Adipose tissue (tissue), 3 donors: ENCODE results near the gene SYNJ2. TPM values are rescaled to one million over a fixed set of nuclear protein-coding genes. Genes with fewer than 3 reads are reported as not detected.
A peak's percentile ranks its signal among the peaks of the same experiment; 100 is the strongest.

ENCODE experiments used
- H3K27ac ChIP-seq: one replicate; pipeline ENCODE4 v1.5.1; 2013; ENCODE audit warnings: low read depth, low read length
- WGBS, 3 donors: extraction: QIAGEN DNeasy Blood & Tissue Kit; methylation state at CpG; one replicate each; pipeline ENCODE4 v1.1.7; 2013; 5-methylcytosine and 5-hydroxymethylcytosine counted together
- polyA plus RNA-seq, 3 donors: library from polyadenylated mRNA; stranded (reverse); fragments of 200-250 nt; gene quantifications; one replicate each; pipeline ENCODE4 v1.2.3, GENCODE V29; 2013
- donor health status: healthy with polysubstance abuse.
- donor health status: Bipolar disorder and iron deficiency.
- donor health status: healthy.

The SYNJ2 gene
- polyA plus RNA-seq, 3 donors = 2.6 to 6.0 (median 3.8) TPM

DNA sequence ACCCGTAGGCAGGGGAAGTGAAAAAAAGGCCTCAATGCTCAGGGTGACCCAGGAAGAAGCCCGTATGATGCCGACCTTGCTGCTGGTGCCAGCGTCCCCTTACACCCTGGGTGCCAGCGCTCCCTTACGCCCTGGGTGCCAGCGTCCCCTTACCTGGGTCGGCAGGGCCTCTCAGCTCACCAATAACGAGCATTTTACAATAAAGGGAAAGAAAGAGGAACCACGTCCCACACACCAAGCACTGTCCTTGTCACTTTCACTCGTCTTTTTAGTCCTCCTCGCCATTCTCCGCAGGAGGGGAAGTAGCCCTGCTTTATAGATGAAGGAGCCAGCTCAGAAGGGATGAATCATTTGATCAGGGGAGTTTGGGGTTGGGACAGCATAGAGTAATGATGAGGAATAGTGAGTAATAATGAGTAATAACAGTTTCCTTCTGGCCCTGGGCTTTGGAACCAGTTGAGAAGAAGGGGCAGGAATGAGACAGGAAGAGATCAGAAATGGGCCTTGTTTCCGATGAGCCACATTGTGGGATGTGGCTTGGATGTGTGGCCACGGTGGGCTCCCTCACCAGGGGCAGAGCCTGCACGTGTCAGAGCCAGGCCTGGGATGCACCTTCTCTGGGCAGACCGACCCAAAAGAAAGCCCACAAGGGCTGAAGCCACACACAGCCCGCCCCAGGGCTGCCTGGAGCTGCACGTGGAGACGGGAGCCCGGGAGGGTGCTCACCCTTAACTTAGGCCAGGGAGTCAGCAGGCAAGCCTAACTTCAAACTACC is 75.7 kb downstream of the SYNJ2 start:
- 70 to 93% (median 72%) methylated on average over 21 of the region's 21 CpGs for WGBS, 3 donors

DNA sequence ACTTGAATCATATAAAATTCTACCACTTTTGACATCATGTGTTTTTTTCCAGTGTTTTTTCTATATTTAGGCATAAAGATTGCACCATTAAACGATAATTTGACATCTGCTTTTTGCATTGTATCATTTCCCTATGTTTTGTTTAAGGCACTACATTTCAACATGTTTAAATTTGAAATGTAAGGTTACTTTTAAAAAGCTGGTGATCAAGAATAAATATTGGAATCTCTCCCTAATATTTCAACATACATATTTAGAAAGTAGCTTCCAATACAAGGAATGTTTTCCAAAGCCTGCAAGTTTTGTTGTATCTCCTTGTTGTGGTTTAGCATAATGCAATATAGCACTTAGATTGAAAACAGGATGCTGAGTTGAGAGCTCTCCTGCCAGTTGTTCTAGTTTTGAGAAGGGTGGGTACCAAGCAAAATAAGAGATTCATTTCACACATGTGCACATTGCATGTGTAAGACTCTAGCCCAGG is 76.5 kb downstream of the SYNJ2 start:
- WGBS, 3 donors = 2 to 23% (median 22%) methylated on average over 1 of the region's 1 CpG

More for the DNA sequence above, 75.7 kb downstream of the SYNJ2 start:
- no peak overlapping the region for H3K27ac ChIP-seq

DNA sequence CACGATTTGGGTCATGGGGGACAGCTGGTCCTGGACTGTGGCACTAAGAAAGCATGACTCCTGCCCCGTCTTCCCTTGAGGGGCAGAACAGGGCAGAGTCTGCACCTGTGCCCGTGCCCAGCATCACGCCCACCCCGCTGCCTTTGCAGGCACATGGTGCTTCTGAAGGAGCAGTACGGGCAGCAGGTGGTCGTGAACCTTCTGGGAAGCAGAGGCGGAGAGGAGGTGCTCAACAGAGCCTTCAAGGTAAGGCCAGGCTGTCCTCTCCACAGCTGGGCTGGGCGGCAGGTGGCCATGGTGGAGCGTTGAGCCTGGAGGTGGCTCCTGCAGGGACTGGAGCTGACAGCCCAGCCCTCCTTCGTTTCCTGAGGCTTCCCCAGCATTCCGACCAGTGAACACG is 77.4 kb downstream of the SYNJ2 start:
- 95 to 97% (median 95%) methylated on average over 13 of the region's 13 CpGs for WGBS, 3 donors
- H3K27ac ChIP-seq = no peak overlapping the region

More for the DNA sequence above, 76.5 kb downstream of the SYNJ2 start:
- H3K27ac ChIP-seq = no peak overlapping the region

DNA sequence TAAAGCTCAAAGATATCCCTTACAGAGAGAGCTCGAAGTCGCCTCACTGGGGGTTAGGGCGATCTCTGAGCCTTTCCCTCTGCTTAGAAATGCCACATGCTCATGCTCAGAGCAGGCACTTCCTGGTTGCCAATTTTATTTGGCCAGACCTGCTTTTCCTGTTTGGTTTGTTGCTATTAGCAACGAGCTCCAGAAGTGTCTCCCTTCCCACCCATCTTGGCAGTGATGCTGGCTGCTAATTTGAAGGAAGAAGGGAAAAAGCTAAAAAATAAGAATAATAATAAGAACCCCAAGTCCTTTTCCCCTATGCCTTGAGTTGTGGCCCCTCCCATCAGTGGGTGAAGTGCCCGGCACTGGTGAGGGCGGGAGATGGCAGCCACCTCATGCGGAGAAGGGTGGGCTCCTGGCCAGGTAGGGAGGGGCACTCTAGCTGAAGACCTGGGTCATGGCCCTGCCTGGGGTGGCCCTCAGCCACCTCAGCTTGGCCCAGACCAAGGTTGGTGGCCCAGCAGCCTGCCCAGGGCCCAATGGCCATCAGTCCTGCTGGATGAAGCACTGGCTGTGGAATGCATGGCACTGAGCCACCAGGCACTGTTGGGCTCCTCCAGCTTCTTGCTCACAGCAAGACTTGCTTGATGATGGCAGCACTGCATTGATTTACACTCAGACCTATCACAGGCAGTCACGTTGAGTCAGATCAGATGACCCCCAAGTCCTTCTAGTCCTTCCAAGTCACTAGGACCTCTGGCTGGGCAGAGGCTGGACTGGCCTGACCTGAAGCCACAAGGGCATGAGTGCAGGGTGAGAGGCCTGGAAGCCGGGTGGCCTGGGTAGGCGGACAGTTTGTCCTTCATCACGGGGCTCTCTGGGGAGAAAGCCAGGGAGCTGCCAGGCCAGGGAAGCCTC is 79.0 kb downstream of the SYNJ2 start:
- 44 to 65% (median 56%) methylated on average over 11 of the region's 11 CpGs for WGBS, 3 donors
- peak overlapping the region; percentile 11 for H3K27ac ChIP-seq

DNA sequence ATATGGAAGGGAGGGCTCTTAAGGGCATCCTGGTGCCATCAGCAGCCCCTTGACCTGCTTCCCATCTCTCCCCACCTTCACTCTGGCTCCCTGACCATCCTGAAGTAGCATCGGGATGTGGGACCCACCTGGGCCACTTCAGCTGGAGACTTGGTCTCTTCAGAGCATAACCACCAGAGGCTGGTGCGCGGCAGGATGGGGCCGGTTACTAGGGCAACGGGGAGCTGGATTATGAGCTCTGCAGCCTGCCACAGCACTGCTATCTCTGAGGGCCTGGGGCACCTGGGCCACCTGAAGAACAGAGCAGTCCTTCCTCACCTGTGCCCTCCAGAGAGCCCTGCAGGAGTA is 79.7 kb downstream of the SYNJ2 start:
- no peak overlapping the region for H3K27ac ChIP-seq
- 86 to 96% (median 93%) methylated on average over 5 of the region's 5 CpGs for WGBS, 3 donors

DNA sequence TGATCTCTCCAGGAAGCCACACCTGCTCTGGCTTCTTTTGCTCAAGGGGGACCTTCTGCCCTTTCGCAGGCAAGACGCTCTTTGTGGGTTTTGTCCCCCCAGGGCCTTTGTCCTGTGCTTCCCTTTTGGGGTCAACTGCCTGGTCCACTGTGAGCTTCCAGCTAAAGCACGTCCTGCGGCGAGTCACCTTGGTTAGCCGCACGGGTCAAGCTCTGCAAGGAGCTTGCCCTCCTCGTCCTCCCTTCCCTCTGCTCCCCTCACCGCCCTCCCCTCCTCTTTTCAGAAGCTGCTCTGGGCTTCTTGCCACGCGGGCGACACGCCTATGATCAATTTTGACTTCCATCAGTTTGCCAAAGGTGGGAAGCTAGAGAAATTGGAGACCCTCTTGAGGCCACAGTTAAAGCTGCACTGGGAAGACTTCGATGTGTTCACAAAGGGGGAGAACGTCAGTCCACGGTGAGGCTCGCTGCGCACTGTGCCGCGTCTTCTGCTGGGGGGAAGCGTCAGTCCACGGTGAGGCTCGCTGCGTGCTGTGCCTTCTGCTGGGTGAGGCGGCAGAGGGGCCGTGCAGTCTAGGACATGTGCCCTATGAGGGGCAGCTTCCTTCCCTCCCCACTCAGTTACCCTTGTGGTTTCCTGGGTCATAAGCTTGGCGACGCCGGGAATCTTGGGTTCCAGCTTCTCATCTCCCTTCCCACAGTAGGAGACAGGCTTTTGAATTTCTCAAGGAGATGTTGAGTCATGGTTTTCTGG is 80.2 kb downstream of the SYNJ2 start:
- WGBS, 3 donors = 87 to 97% (median 92%) methylated on average over 29 of the region's 29 CpGs
- no peak overlapping the region for H3K27ac ChIP-seq

DNA sequence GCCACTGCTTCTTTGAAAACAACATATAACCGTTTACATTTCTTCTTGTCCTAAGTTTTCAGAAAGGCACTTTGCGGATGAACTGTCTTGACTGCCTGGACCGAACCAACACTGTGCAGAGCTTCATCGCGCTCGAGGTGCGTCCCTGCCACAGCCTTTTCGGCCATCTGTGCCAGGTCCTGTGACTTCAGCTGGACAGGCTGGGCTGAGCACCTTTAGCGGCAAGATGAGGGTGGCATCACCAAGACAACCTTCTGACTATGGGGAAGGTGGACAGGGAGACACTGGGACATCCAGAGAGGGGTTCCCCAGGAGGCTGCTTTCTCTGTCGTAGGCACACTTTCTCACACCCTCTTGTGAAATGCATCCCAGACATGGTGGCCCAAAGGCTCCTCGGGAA is 82.1 kb downstream of the SYNJ2 start:
- 94 to 96% (median 95%) methylated on average over 11 of the region's 11 CpGs for WGBS, 3 donors
- no peak overlapping the region for H3K27ac ChIP-seq

DNA sequence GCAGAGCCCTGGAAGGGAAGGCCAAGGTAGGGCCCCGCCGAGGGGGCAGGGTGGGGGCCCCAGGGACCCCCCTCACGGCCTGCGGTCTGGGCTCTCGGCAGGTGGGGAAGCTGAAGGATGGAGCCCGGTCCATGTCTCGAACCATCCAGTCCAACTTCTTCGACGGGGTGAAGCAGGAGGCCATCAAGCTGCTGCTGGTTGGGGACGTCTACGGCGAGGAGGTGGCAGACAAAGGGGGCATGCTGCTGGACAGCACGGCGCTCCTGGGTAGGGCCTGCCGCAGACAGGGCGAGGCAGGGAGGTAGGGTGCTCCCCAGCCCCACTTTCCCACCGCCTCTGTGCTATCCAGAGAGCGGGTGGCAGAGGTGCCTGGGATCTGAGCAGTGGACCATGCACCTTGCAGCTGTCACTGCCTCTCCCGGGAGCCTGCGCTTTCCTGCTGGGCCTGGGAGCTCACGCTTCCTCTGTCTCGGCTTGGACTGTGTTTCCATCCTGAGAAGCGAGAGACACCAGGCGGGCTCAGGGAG is 83.1 kb downstream of the SYNJ2 start:
- WGBS, 3 donors = 88 to 94% (median 93%) methylated on average over 24 of the region's 24 CpGs

DNA sequence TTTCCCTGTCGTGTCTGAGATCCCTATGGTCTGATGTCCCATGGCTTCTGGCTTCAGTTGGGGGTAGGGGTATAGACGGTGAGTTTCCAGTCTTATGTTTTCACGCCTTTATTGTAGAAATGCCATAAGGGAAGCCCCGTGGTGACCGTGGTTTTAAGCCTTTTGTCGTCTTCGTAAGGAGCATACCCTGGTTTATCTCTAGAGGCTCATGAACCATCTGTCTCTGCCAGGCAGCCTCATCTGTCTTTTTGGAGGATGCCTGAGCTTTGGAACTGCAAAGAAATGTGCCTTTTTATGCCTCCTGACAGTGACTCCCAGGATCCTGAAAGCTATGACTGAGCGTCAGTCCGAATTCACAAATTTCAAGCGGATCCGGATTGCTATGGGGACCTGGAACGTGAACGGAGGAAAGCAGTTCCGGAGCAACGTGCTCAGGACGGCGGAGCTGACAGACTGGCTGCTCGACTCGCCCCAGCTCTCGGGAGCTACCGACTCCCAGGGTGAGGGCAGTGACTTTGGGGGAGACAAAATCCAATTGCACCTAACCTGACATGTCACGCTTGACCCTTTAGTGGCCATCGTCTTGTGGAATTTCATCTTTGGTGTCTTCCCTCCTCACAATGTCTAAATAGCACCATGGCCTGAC is 84.6 kb downstream of the SYNJ2 start:
- no peak overlapping the region for H3K27ac ChIP-seq
- whole genome bisulfite sequencing, 3 donors = 89 to 94% (median 92%) methylated on average over 23 of the region's 23 CpGs

More for the DNA sequence above, 83.1 kb downstream of the SYNJ2 start:
- no peak overlapping the region for H3K27ac ChIP-seq

DNA sequence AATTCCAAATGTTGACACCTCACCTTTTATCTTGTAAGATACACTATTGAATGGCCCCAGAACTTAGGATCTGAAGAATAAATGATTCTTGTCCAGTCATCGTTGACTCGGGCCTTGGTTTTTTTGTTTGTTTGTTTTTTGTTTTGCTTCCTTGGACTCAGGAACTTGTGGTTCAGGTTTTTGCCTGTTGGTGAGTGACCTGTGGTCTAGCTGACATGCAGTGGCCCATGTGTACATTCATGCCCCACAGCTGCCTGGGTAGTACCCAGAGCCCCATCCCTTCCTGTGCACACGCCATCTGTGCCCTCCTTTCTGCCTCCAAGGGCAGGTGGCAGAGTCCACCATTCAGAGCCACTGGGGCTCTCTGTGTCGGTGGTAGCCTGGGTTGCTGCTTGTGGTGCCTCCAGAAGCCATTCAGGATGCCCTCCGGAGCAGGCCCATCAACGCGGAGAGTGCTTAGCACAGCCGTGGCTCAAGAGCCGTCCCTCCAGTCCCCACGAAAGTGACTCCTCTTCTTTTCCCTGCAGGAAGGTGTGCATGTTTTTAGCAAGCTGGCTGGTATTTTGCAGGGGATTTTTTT is 85.9 kb downstream of the SYNJ2 start:
- no peak overlapping the region for H3K27ac ChIP-seq
- 90 to 94% (median 91%) methylated on average over 10 of the region's 10 CpGs for WGBS, 3 donors

DNA sequence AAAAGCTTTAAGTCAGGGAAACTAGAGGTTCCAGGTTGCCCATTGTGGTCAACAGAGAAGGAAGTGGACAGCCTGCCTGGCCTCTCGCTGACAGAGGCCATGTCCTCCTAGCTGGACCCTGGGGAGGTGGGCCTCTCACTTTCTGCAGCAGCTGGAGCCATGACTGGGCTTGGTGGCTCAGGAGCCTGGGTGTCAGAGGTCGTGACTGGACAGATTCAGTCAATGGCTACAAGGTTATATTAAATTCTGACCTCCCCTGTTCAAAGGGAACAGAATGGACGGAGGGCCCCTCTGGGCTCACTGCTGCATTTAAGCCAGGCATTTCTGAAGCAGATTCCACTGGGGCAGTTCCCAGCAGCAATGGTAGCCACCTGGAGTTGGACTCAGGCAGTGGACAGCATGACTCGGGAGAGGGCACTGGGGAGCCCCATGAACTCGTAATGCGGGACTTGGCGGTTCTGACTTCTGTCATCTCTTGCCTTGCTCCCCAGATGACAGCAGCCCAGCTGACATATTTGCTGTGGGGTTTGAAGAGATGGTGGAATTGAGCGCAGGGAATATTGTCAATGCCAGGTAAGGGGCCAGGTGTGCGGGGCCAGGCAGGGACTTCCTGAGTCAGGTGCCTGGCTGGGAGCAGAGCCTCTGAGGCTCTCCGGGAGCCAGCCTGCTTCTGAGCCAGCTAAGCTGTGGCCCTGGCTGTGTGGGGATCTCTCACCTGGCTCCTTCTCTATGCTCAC is 86.7 kb downstream of the SYNJ2 start:
- 84 to 92% (median 89%) methylated on average over 10 of the region's 10 CpGs for whole genome bisulfite sequencing, 3 donors
- H3K27ac ChIP-seq = no peak overlapping the region

DNA sequence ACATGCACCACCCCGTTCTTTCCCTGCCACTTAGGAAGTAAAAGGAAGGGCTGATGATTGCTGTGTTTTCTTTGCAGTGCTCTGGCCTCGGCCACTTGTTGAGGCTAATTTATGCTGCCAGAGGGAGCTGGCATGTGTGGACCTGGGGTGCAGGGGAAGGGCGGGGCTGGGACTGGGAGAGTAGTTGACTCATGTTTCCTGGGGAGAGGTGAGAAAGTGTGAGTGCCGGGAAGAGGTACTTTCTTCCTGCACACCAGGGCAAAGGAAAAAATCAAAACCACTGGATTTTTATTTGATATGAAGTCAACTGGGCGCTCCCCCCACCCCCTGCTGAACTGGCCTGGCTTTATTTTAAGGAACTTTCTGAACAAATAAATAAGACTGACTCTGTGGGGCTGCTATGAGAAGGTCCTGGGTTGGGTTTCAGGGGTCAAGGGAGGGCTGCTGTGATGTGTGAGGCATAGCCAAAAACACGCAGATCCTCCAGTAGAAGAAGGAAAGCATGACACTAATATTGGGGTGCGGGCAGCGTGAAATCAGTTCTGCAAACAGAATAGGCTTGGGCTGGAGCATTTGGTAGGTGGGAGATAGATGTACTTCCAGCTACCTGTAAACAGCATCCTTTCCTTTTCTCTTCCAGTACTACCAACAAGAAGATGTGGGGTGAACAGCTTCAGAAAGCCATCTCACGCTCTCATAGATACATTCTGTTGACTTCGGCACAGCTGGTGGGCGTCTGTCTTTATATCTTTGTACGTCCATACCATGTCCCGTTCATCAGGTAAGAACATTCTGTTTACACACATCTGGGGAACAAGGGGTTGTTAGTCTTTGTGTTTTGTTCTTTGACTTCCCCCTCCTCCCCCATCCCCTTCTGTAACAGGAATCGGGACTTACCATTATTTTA is 87.5 kb downstream of the SYNJ2 start:
- WGBS, 3 donors = 73 to 80% (median 74%) methylated on average over 14 of the region's 14 CpGs
- H3K27ac ChIP-seq = no peak overlapping the region

DNA sequence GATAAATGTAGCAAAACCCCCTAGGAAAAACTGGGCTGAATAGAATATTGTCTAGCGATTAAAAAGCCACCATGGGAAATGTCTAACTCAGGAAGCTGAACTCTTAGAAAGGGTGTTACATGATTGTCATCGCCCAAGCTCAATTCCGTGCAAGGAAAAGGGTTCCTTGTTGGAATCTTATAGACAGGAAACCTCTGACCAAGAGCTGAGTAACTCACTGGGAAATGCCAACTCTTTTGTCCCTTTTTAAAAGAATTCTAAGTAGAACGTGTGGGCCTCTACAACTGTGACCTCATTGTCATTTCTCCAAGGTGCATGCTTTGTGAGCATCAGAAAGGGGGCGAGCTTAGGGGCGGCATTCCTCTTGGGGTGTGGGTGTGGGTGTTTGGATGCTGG is 88.1 kb downstream of the SYNJ2 start:
- H3K27ac ChIP-seq = no peak overlapping the region
- WGBS, 3 donors = 78 to 86% (median 81%) methylated on average over 6 of the region's 6 CpGs

DNA sequence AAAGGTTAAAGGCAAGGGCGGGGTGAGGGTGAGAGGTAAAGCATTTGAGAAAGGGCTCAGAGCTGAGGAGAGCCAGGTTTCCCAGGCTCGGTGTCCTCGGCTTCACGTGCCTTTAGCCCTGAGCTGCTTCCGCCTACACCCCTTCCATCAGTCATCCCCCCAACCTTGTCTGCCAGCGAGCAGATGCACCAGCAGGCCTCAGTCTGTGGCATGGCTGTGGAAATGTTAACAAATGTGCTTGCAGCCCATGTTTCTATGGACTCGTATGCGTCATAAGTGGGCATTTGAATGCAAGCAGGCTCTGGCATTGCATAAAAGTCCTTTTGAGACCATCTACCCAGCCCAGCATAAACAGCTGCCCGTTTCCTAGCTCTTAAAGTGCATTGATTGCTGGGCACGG is 88.8 kb downstream of the SYNJ2 start:
- no peak overlapping the region for H3K27ac ChIP-seq
- WGBS, 3 donors = 96 to 100% (median 97%) methylated on average over 10 of the region's 10 CpGs

DNA sequence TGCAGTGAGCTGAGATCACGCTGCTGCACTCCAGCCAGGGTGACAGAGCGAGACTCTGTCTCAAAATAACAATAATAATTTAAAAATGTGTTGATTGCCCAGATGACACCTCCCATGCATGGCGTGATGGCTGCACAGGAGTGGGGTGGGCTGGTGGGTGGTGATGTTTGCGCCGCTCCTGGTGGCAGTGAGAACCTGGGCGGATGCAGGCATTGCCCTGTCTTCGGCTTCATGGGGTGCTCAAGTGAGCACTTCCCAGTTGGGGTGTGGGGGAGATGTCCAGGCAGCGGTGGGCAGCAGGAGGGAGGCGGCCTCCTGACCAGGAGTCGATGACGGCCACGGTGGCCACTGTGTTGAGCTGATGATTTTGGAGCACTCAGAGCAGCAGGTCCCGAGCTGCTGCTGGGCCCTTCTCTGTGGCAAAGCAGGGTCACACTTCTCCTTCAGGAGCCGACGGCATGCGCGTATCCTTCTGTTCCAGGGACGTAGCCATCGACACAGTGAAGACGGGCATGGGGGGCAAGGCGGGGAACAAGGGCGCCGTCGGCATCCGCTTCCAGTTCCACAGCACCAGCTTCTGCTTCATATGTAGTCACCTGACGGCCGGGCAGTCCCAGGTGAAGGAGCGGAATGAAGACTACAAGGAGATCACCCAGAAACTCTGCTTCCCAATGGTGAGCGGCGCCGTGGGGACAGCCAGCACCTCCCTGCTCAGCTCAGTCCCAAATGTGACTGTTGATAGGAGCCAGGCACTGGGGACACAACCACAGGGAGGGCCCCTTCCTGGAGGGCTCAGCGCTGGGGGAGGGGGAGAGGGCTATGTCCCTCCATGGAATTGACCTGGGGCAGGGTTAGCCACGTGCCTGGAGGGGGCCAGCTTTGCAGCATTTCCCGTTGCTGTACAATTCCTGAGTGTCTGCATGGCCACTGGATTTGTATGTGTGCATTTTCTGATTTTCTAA is 89.7 kb downstream of the SYNJ2 start:
- no peak overlapping the region for H3K27ac ChIP-seq
- 88 to 91% (median 89%) methylated on average over 32 to 34 of the region's 34 CpGs for WGBS, 3 donors
